Measurements from ENCODE around the gene TCAP.

The TCAP gene

GRCh38 chr17:39694593-39694992 lies 29.4 kb downstream of the TCAP start:
- no peak for TF ChIP-seq CTCF (IDR thresholded peaks at IDR 0.05)

- TF ChIP-seq CTCF (IDR thresholded peaks at IDR 0.05), result no peak
Measured at GRCh38 chr17:39695089-39695474, 29.9 kb downstream of the TCAP start.

GRCh38 chr17:39696731-39697130 lies 31.6 kb downstream of the TCAP start:
- no peak for TF ChIP-seq CTCF (IDR thresholded peaks at IDR 0.05)

- TF ChIP-seq CTCF (IDR thresholded peaks at IDR 0.05), result no peak
Measured at GRCh38 chr17:39697961-39698360, 32.8 kb downstream of the TCAP start.

- TF ChIP-seq CTCF (IDR thresholded peaks at IDR 0.05), result no peak
Measured at GRCh38 chr17:39699818-39700147, 34.6 kb downstream of the TCAP start, which contains the start of gene ERBB2. Gene ERBB2 (plus strand): TSS chr17:39700064. CDS start chr17:39700239, 175 bp downstream.

- no peak for TF ChIP-seq CTCF (IDR thresholded peaks at IDR 0.05)
Measured at GRCh38 chr17:39700148-39700987, 35.2 kb downstream of the TCAP start.

GRCh38 chr17:39701012-39701783 lies 36.0 kb downstream of the TCAP start:
- no peak for TF ChIP-seq CTCF (IDR thresholded peaks at IDR 0.05)

Measured in LNCAP (cell line).